NCI-H345 (cell line): ENCODE results near the gene GSTM4.

Experiments
- DNase-seq: peaks from one replicate; lab custom pipeline; 2025; lab: John Stamatoyannopoulos, UW

GSTM4 gene

GRCh38 chr1:109655615-109656519 lies at the start of gene GSTM4:
TSS of gene GSTM4 (plus strand) at chr1:109656099. CDS start at chr1:109656390, 291 bp downstream.
- DNase-seq, result peak; percentile 62

DNA sequence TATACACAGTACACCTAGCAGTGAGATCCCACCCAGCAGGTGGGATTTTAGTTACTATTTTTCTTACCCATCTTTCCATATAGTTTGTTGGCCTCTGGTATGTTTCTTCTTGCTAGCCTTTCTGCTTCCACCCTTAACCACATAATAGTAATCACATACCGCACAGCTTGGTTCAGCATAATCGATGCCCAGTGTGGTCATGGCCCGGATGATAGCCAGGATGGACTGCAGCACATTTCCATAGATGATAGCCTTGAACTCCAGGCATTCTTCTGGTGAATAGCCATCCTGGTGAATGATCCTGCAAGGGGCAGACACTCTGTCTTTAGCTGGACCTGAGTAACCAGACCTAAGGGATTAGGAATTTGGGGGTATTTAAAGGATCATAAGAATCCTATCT lies 46.0 kb upstream of the GSTM4 start:
- DNase-seq, result no peak

GRCh38 chr1:109610609-109611307 lies 45.1 kb upstream of the GSTM4 start:
- no peak for DNase-seq

DNA sequence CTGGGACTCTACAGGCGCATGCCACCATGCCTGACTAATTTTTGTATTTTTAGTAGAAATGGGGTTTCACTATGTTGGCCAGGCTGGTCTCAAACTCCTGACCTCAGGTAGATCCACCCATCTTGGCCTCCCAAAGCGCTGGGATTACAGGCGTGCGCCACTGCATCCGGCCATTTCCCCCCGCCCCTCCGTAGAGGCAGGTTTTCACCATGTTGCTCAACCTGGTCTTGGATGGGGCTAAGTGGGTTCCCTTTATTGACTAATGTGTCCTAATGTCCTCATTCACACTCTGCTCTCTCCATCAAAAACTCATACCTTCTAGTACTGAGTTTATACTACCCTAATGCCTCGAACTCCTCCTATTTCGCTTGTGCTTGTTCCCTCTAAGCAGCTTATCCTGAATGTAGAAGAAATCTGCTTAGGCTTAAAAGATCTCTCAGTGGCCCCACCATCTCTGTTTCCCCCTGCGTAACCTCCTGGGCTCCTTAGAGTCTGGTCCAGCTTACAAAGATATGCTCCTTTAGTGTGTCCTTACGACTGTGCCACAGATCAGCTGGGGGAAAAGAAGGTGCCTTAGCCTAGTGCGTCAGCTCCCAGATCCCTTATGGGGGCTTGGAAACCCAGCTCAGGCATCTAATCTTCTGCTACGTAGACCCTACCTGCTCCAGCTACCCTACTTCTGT lies 44.5 kb upstream of the GSTM4 start:
- DNase-seq, result no peak

DNA sequence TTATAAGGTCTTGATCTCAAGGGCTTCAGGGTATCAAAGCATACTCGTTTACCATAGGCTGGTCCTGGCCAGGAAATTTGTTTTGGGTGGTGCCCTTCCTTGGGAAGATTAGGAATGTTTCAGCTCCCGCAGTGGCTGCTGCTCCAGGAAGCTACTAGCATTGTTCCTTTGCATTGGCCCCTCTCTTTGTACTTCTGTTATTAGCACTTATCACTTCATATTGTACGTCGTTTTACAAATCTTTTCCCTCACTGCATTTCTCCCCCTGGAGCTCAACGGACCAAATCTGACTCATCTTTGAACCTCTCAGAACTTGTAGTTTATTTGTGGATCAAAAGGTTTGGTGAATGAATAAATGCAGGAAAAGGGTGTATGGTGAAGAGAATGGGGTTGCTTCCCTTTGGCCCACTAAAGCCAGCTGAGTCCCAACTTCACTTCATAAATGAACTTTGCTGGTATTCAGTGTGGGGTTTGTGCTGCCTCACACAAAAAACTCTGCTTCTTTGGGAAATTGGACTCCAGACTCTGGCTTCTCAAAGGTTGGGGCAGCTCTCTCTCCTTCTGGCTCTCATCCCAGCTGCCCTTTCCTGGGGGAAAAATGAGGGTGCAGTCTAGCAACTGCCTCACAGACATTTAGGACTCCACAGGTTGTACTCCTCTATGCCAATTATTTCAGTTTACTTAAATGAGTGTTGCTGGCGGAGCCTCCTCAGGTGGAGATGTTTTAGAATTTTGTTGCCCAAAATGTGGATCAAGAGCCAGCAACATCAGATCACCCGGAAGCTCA lies 42.3 kb upstream of the GSTM4 start:
- DNase-seq, result no peak

DNA sequence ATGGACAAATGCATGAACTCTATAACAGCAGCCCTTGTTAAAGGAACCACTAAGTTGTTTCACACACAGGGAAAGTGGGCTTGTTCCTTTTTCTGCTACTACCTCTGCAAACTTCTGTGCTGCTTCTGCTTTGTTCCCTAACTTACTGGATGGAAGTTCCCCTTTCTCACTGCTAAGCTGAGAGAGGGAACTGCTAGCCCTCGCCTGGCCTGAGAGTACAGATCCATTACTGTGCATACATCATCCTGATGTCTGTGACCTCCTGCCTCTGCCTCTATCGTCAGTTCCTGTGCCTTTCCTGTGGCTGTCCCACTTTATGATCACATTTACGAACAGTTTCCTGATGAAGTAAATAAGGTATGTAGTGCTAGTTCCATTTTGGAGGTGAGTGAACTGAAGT lies 40.0 kb upstream of the GSTM4 start:
- no peak for DNase-seq

GRCh38 chr1:109616391-109616790 lies 39.5 kb upstream of the GSTM4 start:
- no peak for DNase-seq

- no peak for DNase-seq
These were observed 38.6 kb upstream of the GSTM4 start for GRCh38 chr1:109617291-109617801.

DNA sequence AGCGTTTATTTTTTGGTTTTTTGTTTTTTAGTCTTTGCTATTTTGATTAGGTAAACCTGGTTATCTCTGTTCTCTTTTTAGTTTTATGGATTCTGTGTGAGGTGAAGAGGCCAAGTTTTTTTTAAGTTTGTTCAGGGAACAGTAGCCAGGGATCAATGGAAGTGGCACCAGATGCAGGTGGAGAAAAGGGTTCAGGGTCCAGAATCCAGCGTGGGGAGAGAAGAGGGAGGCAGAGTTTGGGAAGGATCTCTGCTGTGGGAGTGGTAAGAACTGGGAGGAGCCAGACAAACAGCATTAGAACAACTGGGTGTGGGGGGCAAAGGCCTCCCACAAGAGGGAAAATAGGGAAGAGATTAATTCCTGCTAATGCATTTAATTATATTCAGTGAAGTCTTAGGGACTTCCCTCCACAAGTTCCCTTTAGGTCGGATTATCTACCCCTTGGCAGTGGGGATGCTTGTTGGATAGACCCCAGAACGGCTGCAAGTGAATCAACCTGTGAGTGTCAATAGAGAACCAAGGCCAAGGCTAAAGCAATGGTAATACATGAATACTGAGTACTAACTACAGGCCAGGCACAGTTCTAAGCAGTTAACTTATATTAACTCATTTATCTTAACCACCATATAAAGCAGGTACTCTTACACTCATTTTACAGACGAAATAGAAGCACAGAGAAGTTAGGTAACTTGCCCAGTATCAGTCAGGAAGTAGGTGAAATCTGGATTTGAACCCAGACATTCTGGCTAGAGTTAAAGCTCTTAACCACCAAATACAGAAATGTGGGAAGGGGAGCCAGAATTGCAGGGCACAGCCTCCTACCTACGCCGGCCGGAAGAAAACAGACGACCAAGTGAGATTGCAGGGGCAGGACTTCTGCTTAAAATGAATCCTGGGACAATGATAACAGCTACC lies 37.0 kb upstream of the GSTM4 start:
- DNase-seq, result no peak

DNA sequence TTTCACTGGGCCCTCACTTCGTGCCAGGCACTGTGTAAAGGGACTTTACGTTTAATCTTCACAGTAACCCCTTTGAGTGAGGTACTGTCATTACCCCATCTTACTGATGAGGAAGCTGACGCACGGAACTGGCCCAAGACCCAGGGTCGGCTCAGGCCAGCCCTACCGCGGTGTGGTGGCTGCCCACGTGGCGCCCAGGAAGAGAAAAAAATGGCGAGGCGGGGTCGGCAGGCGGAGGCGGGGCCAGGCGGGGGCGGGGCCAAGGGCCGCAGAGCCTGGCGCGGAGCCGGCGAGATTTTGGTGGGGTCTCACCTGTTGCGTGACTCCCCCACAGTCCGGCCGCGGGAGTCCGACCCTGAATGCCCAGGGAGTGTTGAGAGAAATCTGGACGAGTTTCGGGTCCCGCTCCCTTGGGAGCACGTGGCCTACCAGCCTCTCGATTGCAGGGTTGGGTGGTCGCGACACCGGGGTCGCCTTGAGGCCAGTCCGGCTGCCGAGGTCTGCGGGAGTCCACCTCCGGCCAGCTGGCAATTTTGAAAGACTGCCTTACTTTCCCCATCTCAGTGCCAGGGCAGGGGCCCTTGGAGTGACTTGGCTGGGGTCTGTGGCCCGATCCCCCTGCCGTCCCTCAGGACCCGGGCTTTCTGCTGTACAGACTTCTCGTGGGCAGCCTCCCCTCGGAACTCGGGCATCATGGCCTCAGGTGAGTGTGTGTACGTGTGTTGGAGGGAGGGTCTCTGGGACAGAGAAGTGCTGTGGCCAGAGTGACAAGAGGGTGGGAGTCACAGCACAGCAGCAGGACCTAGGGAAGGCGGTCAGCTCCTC lies 36.1 kb upstream of the GSTM4 start, which contains the start of the genes AMPD2 and GNAT2:
Gene AMPD2 (plus strand): TSS at position 262 of the 825 bp plus-strand sequence. CDS start 1,339 bp downstream, outside the sequence.
Gene GNAT2 (minus strand): TSS at position 41 of the 825 bp plus-strand sequence. CDS start 6,746 bp downstream, outside the sequence.
- peak; percentile 50 for DNase-seq

- DNase-seq, result peak; percentile 25
These were observed 35.5 kb upstream of the GSTM4 start for GRCh38 chr1:109620401-109620791.

- DNase-seq, result peak; percentile 91
These were observed 35.0 kb upstream of the GSTM4 start for GRCh38 chr1:109620841-109621286.

- DNase-seq, result no peak
These were observed 34.3 kb upstream of the GSTM4 start for GRCh38 chr1:109621379-109622136.

DNA sequence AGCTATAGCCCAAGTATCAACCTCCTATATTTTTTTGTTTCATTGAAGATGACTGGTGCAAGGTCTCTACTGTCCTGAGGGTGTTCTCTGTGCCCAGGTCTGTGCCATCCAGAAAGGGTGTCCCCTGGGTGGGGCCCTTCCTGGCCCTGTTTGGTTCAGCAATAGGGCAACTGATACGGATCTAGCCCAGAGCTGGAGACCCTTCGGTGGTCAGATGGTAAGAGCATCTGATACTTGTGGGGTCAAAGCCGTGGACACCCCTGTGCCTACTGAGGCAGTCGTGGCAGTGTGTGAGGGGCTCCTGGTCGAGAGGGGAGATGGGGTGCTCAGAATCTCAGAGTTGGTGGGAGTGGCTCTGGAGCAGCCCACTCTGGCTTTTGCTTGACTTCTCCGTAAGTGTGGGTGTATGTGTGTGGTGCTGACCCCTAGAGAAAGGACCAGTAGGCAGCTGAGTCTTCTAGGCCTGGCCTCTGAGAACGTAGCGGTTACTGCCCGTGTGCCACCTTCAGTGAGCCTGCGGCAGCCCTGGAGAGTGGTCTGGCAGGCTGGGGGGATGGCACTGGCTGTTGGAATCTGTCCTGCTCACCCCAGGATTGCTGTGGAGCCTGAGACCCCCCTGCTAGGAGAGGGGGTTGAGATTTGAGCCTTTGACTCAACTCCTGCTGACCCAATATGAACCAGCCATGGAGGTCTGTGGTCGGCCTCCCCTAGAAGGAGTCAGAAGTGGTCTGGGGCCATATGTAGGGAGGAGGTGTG lies 33.6 kb upstream of the GSTM4 start:
- no peak for DNase-seq

GRCh38 chr1:109622895-109623294 lies 33.0 kb upstream of the GSTM4 start:
- DNase-seq, result no peak

GRCh38 chr1:109623601-109624161 lies 32.2 kb upstream of the GSTM4 start:
- DNase-seq, result no peak
